ENCODE results near the gene MYOG.
A peak's percentile ranks its signal among the peaks of the same experiment; 100 is the strongest.

Gene MYOG

DNA sequence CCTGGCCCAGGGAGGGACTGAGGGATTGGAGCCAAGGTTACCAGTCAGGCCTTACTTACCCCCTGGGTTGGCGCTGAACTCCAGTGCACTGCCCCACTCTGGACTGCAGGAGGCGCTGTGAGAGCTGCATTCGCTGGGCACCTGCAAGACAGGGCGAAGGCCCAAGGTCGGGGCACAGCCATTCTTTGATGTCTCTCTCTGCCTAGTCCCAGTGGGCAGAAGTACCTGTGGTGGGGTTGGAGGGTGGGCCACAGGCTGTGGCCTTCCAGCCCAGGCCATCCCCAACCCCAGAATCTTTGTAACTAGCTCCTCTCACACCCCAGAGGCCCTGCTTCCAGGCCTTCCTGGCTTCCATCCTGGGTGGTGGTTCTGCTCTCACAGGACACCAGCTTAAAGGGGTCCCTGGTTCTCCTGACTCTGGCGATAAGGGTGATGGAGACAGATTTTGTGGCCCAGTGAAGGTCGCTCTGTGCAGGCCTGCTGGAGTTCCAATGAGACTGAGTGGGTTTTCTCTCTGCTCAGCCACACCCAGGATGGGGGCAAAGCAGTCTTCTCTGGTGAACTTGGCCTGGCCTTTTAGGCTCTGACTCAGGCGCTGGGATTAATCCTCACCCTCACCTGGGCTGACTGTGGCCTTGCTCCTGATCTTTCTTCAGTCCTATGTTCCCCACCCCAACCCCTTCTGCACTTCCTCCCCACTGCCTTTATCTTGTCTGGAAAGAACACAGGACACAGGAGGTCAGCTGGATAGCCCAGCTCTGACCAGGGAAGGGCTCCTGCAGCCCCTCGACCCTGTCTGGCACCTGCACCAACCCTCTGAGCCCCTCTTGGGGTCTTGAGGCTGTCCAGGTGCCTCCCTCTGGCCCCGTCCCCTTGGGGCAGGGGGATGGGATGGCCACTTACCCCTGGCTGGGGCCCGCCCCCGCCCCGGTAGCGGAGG is 954 bp downstream of the MYOG start:
- ATAC-seq = peak; percentile 43; the same call in 2 of the 3 replicates
- TF ChIP-seq TOX (CRISPR knock-in tag; IDR thresholded peaks at IDR 0.05; ENCODE audit: borderline replicate concordance) (no peak), GLIS3 (CRISPR knock-in tag; IDR thresholded peaks at IDR 0.05) (no peak), ARNTL (CRISPR knock-in tag; IDR thresholded peaks at IDR 0.05; ENCODE audit: borderline replicate concordance, low read depth) (no peak), ESRRG (CRISPR knock-in tag; IDR thresholded peaks at IDR 0.05) (no peak), PPARA (CRISPR knock-in tag; IDR thresholded peaks at IDR 0.05; ENCODE audit: borderline replicate concordance) (no peak), POU6F1 (CRISPR knock-in tag; IDR thresholded peaks at IDR 0.05; ENCODE audit: borderline replicate concordance, low read depth) (no peak), ZNF565 (CRISPR knock-in tag; conservative IDR thresholded peaks at IDR 0.05; ENCODE audit: low read depth) (no peak), TCF4 (CRISPR knock-in tag; IDR thresholded peaks at IDR 0.05; ENCODE audit: borderline replicate concordance) (no peak), ZFP30 (CRISPR knock-in tag; IDR thresholded peaks at IDR 0.05) (no peak), SNAI2 (CRISPR knock-in tag; IDR thresholded peaks at IDR 0.05) (no peak), BACH2 (CRISPR knock-in tag; IDR thresholded peaks at IDR 0.05; ENCODE audit: borderline replicate concordance) (no peak), OSR1 (CRISPR knock-in tag; IDR thresholded peaks at IDR 0.05) (no peak), PATZ1 (CRISPR knock-in tag; IDR thresholded peaks at IDR 0.05; ENCODE audit: borderline replicate concordance) (no peak), ZNF70 (CRISPR knock-in tag; IDR thresholded peaks at IDR 0.05) (no peak)

DNA sequence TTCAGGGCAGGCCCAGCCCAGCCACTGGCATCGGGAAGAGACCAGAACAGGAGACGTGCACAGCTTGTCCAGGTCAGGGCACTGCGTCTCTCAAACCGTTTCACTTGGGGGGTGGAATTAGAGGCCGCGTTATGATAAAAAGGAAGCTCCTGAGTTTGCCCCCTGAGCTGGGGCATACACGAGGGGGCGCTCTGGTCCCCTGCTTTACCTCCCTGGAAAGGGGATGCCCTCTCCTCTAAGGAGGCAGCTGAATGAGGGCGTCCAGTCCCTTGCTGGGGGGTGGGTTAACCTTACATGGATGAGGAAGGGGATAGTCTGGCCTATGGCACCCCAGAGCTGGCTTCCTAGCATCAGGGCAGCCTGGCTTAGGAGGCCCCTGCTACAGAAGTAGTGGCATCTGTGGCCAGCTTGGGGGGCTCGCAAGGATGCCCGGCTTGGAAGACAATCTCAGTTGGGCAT is 2.3 kb downstream of the MYOG start:
- ATAC-seq = no peak

More for the DNA sequence above, 2.3 kb downstream of the MYOG start:
- no peak for TF ChIP-seq PATZ1 (CRISPR knock-in tag; IDR thresholded peaks at IDR 0.05; ENCODE audit: borderline replicate concordance)
- TF ChIP-seq TCF4 (CRISPR knock-in tag; IDR thresholded peaks at IDR 0.05; ENCODE audit: borderline replicate concordance) = no peak
- no peak for TF ChIP-seq TOX (CRISPR knock-in tag; IDR thresholded peaks at IDR 0.05; ENCODE audit: borderline replicate concordance)
- TF ChIP-seq TSHZ2 (CRISPR knock-in tag; IDR thresholded peaks at IDR 0.05) = no peak
- TF ChIP-seq OSR1 (CRISPR knock-in tag; IDR thresholded peaks at IDR 0.05) = no peak
- TF ChIP-seq PPARA (CRISPR knock-in tag; IDR thresholded peaks at IDR 0.05; ENCODE audit: borderline replicate concordance) = no peak
- TF ChIP-seq, protein P1, sequence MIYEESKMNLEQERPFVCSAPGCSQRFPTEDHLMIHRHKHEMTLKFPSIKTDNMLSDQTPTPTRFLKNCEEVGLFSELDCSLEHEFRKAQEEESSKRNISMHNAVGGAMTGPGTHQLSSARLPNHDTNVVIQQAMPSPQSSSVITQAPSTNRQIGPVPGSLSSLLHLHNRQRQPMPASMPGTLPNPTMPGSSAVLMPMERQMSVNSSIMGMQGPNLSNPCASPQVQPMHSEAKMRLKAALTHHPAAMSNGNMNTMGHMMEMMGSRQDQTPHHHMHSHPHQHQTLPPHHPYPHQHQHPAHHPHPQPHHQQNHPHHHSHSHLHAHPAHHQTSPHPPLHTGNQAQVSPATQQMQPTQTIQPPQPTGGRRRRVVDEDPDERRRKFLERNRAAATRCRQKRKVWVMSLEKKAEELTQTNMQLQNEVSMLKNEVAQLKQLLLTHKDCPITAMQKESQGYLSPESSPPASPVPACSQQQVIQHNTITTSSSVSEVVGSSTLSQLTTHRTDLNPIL (CRISPR knock-in tag; IDR thresholded peaks at IDR 0.05; ENCODE audit: low read depth) = no peak
- TF ChIP-seq RARB (CRISPR knock-in tag; IDR thresholded peaks at IDR 0.05) = no peak
- TF ChIP-seq POU6F1 (CRISPR knock-in tag; IDR thresholded peaks at IDR 0.05; ENCODE audit: borderline replicate concordance, low read depth) = no peak
- no peak for TF ChIP-seq SNAI2 (CRISPR knock-in tag; IDR thresholded peaks at IDR 0.05)
- TF ChIP-seq ZNF70 (CRISPR knock-in tag; IDR thresholded peaks at IDR 0.05) = no peak

Measured in SK-N-SH treated with all-trans-retinoic acid at 6 μM for 48 hours (cell line).